KOPT-K1 (cell line): ENCODE results near the gene LMO3.

Experiments
- H3K27ac ChIP-seq: fragments of 200-600 bp; sonication (generic); 2 replicates; pipeline ENCODE4 v1.5.1; 2016; ENCODE audit warnings: antibody characterized with exemption, mild to moderate bottlenecking, low read depth, low read length; ENCODE audit not compliant: poor library complexity, severe bottlenecking
- H3K36me3 ChIP-seq: fragments of 200-600 bp; sonication (generic); 2 replicates; pipeline ENCODE4 v1.5.1; 2017; ENCODE audit warnings: antibody characterized with exemption, mild to moderate bottlenecking, low read length, moderate library complexity; ENCODE audit not compliant: insufficient read depth
- H3K9me3 ChIP-seq: fragments of 200-600 bp; sonication (generic); 2 replicates; pipeline ENCODE4 v1.5.1; 2017; ENCODE audit warnings: antibody characterized with exemption, low read length, mild to moderate bottlenecking; ENCODE audit not compliant: insufficient read depth, poor library complexity, severe bottlenecking

The LMO3 gene

DNA sequence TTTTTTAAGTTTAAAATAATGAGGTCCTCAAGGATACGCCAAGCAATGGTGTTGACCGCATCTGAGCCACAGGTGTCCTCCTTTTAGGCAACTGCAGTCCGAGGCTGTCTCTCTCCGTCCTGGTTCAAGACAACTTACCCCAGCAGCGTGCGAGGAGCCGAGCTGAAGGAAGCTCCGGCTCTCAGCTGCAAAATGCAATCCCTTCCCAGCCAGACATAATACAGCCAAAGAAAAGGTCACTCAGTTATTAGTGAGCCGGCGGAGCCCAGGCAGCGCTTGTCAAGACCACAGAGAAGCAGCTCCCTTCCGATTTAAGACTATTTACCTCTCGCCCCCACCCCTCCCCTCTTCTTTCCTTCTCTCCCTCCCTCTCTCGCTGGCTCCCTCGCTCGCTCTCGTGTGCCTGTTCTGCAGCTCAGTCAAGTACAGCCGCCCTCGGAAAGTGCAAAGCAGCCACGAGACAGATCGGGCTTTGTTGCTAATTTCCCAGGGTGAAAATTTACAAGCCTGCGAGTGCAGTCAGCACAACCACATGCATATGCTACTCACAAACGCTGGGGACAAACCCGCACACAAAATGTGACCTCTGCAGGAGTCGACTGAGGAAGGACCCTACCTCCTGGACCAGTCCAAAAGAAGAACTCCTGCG lies 363 bp upstream of the LMO3 start:
- Histone ChIP-seq H3K9me3 (no peaks in the 10 kb centered on the region), H3K36me3 (no peaks in the 10 kb centered on the region), H3K27ac (no peak overlapping the region)

DNA sequence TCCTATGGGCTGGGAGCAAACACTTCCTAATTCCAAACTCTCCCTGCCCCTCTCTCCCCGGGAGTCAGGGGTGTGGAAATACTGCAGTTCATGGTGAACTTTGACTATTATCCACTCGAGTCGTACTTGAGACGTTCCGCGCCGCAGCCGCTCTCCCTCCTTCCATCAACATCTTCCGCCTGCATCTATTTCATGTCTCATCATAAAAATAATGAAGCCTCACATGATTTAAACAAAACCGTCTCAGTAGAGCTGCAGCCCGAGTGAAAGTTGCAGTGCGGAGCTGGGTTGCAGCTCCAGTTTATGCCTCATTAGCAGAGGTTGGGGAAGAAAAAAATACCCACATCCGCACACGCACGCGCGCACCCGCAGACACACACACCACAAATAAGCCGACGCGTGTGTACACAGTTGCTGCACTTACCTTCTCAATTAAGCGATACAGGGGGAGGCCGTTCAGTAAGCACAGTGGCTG lies 283 bp downstream of the LMO3 start:
- H3K27ac ChIP-seq = no peak overlapping the region
- no peaks in the 10 kb centered on the region for H3K36me3 ChIP-seq
- no peaks in the 10 kb centered on the region for H3K9me3 ChIP-seq

DNA sequence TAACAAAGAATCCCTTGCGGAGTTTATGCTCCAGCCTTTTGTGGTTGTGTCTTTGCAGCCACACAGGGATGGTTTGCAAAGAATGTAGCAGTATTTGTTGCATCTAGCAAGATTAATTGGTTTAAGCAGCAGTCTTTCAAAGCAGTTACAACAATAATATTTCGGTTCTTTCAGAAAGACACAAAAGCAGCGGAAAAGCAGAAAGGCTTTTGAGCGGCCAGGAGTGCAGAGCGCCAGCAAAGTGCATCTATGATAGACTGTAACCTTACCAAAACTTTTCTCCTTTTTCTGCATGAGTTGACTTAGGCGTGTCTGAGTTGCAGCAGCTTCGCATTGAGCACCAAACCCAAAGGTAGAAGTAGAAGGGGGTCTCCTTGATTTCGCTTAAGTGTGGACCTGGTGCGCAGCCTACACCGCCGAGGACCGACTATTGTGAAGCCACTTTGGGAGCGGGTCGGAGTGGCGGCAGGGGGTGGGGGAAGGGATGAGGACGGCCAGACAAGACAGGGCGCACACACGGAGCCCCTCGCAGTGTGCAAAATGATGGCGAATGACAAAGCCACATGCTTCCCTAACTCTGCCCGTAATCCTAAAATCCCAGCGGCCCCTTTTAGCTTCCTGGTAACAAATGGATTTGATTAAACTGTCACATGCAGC lies 1.2 kb downstream of the LMO3 start:
- Histone ChIP-seq H3K9me3 (no peaks in the 10 kb centered on the region), H3K36me3 (no peaks in the 10 kb centered on the region), H3K27ac (no peak overlapping the region)

DNA sequence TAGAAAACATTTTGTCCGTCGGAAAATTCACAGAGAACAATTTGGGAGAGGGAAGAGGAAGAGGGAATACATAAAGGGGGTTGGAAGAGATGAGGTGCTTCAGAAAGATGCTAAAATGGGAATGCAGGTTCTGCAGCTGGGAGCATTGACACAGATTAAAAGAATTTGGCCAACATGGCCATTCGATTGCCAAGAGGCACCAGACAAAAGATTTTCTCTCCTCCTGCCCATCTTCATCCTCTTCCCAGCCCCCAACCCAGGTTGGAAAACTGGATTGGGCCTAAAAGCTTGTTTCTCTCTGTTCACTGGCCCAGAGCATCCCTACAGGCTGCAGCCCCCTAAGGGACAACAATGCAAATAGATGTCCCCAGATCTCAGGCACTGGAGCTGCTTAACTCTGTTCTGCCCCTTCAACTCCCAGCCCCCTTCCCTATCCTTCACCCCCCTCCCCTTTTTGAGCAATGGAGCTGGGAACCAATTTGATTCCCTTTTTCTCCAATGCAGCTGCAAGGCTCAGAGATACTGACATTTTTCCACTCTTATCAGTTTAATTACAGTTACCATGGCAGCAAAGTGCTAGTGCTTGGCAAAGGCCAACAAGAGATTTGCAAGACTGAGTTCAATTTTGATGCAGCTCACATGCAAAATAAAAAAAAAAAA lies 1.9 kb downstream of the LMO3 start:
- no peak overlapping the region for H3K27ac ChIP-seq
- H3K36me3 ChIP-seq = no peaks in the 10 kb centered on the region
- no peaks in the 10 kb centered on the region for H3K9me3 ChIP-seq

DNA sequence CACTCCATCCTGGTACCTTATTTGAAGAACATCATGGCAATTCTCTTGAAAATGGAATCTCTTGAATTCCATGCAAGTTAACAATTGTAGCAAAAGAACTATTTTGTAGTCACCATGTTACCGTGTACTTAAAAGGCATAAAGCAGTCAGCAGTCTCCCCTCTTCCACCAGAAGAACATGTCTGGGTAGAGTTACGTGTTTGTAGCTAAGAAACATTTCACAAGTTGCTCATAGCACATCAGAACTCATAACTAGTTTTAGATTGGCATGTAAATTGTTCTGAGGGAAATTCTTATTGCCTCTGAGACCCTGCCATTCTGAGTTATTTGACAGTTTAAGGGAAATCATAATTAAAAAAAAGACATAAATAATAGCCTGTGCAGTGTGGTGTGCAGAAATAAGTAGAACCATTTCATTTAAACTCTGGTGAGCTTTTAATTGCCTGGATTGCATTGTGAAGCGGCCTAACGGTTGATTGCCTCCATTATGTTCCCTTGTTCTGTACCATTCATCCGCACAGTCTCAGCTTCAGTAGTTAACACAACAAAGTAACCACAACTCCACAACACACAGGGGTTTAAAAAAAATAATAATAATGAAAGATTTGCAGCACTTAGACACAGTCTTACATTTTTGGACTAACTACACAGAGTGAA lies 2.6 kb downstream of the LMO3 start:
- Histone ChIP-seq H3K9me3 (no peaks in the 10 kb centered on the region), H3K27ac (no peak overlapping the region), H3K36me3 (no peaks in the 10 kb centered on the region)

DNA sequence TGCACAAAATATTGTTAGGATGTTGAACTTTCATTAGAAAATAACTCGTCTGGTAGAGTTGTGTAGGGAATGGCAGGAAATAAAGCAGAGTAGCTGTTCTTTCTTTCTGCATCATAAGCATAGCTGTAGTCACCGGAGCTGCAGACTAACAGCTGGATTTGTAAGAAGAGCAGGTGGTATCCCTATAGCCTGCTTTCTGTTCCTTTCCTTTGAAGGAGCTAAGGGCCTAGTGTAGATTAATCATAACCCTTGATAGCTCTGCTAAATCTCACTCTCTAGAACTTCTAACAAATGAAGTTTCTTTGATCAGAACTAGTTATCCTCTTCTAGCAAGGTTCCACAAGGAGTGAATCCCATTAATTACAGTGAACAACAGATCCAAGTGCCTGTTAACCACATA lies 3.5 kb downstream of the LMO3 start:
- H3K9me3 ChIP-seq = no peaks in the 10 kb centered on the region
- H3K36me3 ChIP-seq = no peaks in the 10 kb centered on the region
- H3K27ac ChIP-seq = no peak overlapping the region

DNA sequence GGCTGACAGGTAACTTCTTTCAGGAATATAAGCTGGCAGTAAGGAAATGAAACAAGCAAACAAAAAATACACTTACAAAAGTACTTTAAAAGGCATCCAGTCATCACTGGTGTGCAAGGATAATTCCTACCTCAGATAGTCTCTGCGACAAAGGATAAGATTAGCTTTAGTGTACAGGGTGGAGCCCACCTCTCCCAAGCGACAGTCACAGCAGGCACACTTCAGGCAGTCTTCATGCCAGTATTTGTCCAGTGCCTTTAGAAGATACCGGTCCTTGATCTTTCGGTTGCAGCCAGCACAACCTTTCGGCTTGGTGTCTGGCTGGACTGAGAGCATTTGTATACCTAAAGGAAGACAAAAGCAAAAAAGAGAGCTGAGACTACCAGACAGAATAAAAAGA lies 5.4 kb downstream of the LMO3 start:
- Histone ChIP-seq H3K36me3 (no peaks in the 10 kb centered on the region), H3K27ac (no peak overlapping the region)

DNA sequence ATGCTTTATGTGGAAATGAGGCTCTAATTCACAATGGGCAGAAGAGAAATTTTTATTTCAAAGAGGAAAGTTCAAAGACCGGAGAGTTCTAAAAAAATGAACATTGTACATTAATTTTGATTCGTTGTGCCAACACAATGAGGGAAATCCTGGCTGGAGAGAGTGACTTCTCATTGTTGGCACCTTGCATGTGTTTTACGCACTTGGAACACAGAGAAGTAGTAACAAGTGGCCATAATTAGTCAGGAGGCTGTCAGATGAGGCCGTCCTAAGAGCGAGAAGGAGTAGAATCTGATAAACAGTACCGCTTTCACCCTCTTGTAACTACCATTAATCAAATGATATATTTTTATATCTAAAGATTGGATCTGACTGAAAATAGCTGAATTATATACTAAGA lies 6.9 kb downstream of the LMO3 start:
- H3K27ac ChIP-seq = no peak overlapping the region
- no peaks in the 10 kb centered on the region for H3K36me3 ChIP-seq
- no peaks in the 10 kb centered on the region for H3K9me3 ChIP-seq

More for the DNA sequence above, 5.4 kb downstream of the LMO3 start:
- H3K9me3 ChIP-seq = no peaks in the 10 kb centered on the region

DNA sequence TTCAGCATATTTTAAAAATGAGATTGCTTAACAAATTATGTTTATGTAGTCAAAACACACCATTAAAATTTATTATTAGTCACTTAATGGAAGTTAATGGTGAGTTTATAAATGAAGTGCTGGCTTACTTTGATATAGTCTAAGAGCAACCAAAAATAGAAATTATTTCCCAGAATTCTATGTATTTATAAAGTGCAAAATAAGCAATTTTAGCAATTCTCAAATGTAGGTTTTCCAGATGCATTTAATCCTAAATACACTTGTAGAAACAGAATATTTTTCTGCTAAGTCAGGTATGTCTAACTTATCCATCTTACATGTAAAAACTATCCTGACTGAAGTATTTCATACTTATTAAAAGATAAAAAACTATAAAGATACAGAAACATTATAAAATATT lies 11.2 kb downstream of the LMO3 start:
- no peaks in the 10 kb centered on the region for H3K36me3 ChIP-seq
- H3K9me3 ChIP-seq = no peaks in the 10 kb centered on the region
- H3K27ac ChIP-seq = no peak overlapping the region

DNA sequence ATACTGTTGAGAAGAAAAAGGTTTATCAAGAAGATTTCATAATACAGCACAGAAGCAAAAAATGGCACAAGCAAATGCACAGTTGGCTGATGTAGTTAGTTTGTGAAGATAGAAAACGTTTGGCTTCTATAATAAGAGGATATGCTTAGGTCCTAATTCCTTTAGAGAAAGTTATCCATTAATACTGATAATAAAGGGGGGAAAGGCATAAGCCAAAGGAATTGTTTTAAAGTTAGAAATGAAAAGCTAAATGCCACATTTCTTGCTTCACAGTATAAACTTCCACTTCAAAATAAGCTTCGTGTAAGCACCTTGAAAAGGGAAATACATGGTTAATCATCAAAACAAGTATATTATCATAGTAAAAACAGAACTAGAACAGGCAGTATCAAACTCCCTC lies 12.4 kb downstream of the LMO3 start:
- no peaks in the 10 kb centered on the region for H3K36me3 ChIP-seq
- H3K9me3 ChIP-seq = no peaks in the 10 kb centered on the region
- H3K27ac ChIP-seq = no peak overlapping the region

DNA sequence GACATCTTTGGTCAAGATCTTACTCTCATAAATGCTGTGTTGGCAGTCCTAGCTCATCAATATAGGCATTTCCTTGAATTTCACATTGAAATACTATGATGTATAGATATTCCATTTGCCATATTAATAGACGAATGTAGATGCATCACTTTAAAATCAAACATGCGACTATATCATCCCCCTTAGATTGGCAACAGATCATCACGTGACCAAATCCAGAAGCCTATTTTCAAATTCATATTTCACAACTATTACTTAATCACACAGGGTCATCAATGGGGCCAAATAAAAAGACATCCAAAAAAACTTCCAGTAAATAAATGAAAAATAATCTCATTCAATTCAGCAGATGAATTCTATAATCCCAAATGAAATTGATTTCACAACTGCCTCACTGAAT lies 15.3 kb downstream of the LMO3 start:
- Histone ChIP-seq H3K9me3 (no peaks in the 10 kb centered on the region), H3K27ac (no peak overlapping the region), H3K36me3 (no peaks in the 10 kb centered on the region)

DNA sequence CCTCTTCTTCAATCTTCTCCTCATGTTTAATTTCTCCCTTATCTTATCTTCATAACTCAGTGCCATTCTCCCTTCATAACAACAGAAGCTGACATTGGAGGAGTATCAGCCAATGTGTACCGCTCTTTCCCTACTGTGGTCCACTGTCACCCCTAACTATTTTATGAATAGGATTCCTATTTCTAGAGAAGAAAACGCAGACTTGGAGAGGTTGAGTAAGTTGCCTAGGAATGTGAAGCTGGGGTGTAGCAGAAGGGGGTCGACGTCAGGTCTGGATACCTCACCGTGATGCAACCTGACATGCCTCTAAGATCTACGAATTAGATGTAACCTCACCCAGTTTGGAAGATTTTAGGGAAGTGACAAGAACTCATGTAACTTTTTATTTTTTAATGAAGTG lies 17.1 kb downstream of the LMO3 start:
- Histone ChIP-seq H3K9me3 (no peaks in the 10 kb centered on the region), H3K36me3 (no peaks in the 10 kb centered on the region), H3K27ac (no peak overlapping the region)

DNA sequence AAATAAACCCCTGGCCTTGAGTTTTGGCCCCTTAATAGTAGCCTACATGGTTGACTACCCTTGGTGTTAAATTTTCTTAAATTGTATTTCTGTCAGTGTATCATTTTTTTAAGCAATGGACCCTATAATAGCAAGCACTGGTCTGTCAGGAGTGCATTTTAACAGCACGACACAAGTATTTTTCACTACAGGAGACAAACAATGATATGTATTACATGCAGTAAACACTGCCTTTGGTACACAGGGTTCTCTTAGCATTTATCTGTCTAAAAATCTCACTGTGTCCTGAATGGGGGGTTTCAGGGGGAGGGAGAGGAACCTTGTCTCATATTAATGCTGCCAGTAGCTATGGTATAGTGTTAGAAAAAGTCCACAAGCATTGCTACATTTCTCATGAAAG lies 18.4 kb downstream of the LMO3 start:
- H3K36me3 ChIP-seq = no peaks in the 10 kb centered on the region
- H3K9me3 ChIP-seq = no peaks in the 10 kb centered on the region
- H3K27ac ChIP-seq = no peak overlapping the region

DNA sequence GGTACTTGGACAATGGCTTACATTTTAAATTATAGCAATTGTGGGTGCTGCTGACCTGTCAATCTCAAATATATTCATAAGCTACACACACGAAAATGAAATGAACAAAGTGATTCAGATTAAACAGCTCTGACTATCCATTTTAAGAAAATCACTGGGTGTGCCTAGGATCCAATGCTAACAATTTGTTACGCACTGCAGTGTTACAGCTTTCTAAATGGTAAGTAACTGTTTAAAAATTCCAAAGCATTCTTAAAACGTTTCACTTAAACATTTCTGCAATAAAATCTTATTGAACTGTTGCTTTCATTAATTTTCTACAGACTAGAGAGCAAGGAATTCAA lies 18.9 kb downstream of the LMO3 start:
- Histone ChIP-seq H3K9me3 (no peaks in the 10 kb centered on the region), H3K36me3 (no peaks in the 10 kb centered on the region), H3K27ac (no peak overlapping the region)

DNA sequence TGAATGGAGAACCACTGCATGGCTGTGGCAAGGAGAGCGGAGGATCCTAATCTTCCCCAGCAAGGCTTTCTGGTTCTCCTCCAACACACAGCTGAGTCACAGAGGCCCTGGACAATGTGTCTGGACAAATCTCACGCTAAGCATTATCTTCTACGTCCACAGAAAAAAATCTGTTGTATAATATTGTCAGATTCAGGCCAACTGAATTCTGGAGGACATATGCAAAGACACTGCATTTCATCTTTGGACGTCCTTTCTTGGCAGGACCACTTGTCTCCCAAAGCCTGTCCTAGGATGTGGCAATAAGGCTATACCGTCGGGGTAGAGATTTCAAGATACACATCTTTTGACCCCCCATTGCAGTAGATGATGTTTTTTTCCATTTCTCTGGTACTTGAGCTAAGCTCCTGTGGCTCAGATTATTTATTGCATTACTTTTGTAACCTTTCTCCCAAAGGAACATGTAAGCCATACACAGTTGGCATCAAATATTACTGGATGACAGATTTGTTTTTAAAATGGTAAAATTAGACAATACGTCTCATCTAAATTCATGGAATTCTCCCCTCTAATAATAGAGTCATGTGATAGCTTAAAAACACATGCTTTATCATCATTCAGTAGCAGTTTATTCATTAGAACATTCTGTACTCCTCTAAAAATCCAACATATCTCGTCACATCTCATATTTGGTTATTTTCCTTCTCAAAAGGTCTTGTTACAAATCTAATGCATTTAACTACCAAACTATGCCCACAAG lies 19.4 kb downstream of the LMO3 start:
- H3K27ac ChIP-seq = no peak overlapping the region
- H3K36me3 ChIP-seq = no peaks in the 10 kb centered on the region

More for the DNA sequence above, 19.4 kb downstream of the LMO3 start:
- H3K9me3 ChIP-seq = no peaks in the 10 kb centered on the region
